Measurements from ENCODE around the gene JPH4.

- no peak for TF ChIP-seq CTCF (conservative IDR thresholded peaks at IDR 0.05 in 1 of 2, IDR thresholded peaks at IDR 0.05 in 1 of 2; ENCODE audit: low read depth in 1 of 2, low read length in 2 of 2)
- no peak for TF ChIP-seq EZH2 (IDR thresholded peaks at IDR 0.05; ENCODE audit: low read length, missing control alignments)
Observed at GRCh38 chr14:23610815-23611289, 32.3 kb upstream of the JPH4 start.
